Fibroblast of peridontal ligament (primary cell): ENCODE data around the gene TGIF1.

Experiments
- DNase-seq: peaks from one replicate; pipeline ENCODE4 v3.0.0-alpha.2; 2010; ENCODE audit errors: extremely low read depth

The TGIF1 gene

DNA sequence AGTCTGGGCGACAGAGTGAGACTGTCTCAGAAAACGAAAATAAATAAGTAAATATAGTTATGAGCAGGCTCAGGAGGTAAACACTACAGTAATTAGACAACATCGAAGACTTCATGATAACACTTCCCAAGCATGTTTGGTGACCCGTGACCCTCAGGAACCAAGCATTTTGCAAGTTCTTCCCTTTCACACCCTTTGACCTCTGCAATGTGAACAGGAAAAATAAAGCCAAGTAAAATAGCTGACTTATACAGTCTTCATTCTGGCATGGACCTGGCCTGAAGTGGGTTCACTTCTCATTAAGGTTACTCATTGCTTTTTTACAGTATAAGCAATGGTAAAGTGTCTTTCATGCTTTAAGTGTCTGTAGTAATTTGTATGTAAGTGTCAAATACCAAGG, 15.3 kb upstream of the TGIF1 start:
- DNase-seq, result no peak

DNA sequence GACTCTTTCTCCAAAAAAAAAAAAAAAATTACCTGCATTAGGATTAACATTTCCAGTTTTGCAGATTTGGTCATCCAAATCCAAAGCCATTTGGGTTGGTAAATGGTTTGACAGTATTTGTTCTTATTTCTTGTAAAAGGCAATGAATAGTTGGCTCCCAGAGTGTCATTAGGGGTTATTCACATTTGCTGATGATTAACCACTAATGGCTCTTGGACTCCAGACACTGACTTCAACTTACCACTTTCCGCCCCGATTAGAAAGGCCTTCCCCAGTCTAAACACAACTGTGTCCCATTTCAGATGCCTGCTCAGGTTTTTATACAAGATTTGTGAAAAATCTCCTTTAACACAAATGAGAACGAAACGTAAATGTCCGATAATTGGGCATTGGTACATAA, 9.6 kb upstream of the TGIF1 start:
- DNase-seq, result no peak

DNA sequence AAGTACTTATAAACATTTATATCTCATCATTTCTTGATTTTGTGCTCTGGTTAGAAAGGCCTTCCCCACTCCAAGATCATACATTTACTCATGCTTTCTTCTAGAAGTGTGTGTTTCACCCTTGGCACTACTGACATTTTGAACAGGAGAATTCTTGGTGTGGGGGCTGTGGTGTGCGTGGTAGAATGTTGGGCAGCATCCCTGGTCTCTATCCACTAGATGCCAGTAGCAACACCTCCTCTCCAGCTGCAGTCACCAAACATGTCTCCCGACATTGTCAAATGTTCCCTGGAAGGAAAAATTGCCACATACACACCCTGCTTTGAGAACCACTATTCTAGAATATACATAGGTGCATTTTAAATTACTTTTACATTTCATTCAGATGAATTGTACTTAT, 8.7 kb upstream of the TGIF1 start:
- peak; percentile 62 for DNase-seq

DNA sequence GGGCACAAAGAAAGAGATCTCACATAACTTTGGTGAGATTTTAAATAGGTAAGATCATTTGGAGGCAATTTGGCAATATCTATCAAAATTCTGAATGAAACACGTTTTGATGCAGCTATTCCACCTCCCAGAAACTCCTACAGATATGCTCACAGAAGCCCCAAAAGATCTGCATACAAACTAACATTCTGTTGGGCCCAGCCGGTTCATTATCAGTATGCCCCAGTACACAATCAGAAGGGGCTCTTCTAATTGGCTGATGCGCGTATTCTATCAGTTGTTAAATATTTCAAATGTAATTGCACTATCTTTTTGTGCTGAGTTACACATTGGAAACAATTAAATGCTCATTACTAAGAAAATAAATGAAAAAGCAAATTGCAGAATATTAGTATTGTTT, 7.1 kb upstream of the TGIF1 start:
- no peak for DNase-seq

- no peak for DNase-seq
These were observed 5.7 kb upstream of the TGIF1 start for GRCh38 chr18:3444296-3444695.

DNA sequence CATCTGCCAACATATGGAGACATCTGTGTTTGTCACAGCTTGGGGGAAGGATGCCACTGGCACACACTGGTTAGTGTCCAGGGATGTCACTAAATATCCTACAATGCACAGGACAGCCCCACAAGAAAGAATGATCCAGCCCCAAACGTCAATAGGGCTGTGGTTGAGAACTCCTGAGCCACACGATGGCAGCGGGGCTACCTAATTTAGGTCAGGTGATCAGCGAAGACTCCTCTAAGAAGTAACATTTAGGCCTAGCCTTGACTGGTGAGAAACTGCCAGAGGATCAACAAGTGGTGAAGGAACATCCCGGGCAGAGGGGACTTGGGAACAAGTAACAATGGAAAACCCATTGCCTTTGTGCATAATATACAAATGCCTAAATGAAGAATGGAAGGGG, 5.0 kb upstream of the TGIF1 start:
- DNase-seq, result no peak

DNA sequence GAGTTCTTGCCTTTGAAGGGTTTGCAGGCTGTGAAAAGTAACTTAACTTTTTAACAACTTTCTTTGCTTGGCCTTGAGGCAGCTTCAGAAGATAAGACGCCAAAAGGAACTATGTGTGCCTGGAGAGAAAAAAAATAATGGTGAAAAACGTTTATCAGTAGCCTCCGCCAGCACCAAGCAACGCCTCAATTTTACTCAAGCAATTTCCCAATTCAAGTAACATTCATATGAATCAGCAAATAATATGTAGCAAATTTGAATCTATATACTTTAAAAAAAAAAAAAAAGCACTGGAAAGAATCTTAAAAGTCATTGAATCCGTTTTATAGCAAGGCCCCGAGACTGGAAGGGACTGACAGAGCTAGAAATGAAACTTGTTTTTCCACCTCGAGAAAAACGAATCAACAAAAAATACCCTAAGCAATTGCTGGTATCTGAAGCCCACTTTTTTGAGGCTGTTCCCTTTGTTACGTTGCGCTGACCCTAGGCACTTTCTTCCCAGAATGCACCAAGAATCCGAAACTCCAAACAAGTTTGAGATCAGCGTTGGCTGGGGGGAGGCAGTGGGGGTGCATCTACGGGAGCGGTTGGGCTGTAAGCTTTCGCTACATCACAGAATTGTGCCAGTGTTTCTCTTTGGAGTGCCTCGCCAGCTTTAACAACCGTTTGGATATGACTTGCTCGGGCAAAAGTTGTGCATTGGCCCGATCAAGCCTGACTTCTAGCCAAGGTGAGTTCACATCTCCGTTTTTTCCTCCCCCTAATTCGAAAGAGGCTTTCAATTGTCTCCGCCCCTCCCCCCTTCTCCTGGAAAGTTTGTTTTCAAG, 2.7 kb upstream of the TGIF1 start:
- peak; percentile 74 for DNase-seq

DNA sequence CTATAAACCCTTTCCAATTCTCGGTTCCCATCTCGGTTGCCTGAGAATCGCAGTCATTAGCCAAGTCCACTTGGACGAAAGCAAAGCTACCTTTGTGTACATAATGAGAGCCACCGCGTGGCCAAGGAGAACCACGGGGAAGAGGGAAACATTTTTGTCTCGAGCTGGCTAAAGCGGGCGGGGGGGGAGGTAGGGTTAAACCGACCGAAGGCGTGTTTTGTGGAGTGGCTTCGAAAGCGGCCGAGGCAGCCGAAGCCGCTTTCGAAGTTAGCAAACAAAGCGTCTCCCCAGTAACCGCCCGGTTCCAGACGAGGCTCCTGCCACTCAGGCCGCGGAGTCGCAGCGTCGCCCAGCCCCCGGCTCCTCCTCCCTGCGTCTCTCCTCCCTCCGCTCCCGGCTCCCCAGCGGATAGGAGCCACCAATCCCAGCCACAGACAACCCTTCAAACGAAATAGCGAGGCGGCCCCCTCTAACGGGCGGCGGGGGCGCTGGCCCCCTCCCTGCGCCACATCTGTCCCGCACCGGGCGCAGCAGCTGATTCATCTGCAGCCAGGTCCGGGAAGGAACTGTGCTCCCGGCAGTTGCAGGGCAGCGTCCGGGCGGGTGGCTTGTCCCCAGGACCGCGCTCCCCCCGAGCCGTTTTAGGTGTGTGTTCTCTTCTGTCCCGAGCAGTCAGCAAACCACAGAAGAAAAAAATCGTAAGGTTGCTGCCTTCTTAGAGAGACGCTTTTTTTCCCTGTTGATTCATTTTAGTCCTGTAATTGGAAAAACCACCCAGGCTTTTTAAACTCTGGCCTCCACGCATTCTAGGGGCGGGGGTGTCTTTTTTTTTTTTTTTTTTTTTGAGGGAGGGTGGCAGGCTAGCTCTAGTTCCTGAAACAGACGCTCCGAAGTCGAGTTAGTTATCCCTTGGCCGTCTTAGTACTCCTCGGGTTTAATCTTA, 1.8 kb upstream of the TGIF1 start:
- peak; percentile 94 for DNase-seq

DNA sequence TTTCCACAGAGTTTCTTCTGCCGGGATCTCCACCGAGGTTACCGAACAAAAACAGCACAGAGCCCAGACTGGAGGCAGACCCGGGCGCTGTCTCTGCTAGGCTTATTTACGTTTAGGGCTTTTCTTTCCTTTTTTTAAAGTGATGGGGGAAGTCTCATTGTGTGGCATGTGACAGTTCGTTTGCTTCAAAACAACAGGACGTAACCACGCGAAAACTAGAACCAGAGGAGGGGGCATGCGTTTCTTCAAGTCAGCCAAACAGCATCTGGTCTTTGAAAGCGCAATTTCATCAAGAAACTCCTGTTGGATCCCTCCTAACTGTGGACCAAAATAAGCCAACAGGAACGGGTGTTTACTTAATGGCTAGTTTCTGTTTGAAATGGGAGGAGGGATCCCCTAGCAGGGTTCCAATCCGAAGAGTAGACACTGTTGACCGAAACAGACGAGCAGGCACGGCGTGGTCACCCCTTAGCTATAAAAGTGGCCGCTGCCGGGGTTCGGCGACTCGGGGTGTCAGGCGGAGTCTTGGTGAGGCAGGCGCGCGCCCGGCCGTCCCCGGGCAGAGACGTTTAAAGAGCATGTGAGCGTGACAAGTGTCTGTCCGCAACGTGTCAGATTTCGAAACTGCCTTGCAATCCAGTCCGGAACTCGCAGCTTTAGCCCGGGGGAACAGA, 997 bp upstream of the TGIF1 start:
- peak; percentile 94 for DNase-seq

GRCh38 chr18:3449512-3450011, 410 bp upstream of the TGIF1 start:
- DNase-seq, result no peak

DNA sequence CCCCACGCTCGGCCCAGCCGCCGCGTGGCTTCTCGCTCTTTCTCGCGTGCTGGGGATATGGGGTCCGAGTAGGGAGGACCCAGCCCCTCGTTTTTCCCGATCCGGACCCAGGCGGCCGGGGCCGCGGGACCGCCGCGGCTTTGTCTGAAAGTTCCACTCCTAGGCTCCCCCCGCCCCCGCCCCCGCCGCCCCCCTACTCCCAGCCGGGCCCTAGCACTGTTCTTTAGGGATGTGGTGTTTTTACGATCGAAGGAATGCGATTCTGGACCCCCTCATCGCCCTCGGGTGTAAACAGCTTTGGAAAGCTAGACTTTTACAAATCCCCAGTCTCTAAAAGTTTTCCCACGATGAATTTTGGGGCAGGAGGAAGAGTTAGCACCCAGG, 819 bp downstream of the TGIF1 start:
- DNase-seq, result no peak

DNA sequence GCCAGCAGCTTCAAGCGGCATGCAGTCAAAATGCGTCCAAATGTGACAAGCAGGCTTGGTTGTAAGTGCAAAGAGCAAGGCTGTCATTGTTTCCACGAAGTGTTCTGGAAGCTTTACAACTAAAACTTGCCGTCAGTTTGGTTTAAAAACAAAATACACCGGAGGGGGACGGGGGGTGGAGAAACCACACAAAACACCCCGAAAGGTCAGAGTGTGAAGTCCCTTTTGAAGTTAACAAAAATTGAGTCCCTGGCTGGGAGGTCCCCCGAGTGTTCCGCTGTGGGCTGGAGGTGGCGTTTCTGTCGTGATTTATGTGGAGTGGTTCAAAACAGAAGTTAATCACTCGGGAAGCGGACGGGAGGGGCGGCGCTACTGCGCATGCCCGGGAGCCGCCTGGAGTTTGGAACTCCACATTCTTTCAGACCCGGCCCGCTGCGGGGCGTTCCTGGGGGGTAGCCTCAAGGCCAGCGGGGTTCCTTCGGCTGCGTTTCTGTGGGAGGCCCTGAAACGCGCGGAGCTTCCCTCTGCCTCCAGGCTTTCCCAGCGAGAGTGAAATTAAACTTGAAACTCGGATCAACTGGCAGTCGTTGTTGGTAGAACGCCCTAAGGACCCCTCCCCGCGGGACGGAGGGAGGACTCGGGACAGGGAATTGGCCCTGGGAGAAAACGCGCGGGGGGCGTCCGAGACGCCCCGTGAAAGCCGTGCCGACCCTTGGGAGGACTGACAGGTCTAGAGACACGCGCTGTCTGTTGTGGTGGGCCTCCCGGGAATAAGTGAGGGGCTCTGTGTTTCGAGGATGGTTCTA, 1.4 kb downstream of the TGIF1 start:
- peak; percentile 94 for DNase-seq

GRCh38 chr18:3451989-3452749, 2.2 kb downstream of the TGIF1 start:
- peak; percentile 78 for DNase-seq

GRCh38 chr18:3452750-3453539, 3.0 kb downstream of the TGIF1 start:
- DNase-seq, result peak; percentile 54

GRCh38 chr18:3453540-3454364, 3.8 kb downstream of the TGIF1 start:
- peak; percentile 100 for DNase-seq

DNA sequence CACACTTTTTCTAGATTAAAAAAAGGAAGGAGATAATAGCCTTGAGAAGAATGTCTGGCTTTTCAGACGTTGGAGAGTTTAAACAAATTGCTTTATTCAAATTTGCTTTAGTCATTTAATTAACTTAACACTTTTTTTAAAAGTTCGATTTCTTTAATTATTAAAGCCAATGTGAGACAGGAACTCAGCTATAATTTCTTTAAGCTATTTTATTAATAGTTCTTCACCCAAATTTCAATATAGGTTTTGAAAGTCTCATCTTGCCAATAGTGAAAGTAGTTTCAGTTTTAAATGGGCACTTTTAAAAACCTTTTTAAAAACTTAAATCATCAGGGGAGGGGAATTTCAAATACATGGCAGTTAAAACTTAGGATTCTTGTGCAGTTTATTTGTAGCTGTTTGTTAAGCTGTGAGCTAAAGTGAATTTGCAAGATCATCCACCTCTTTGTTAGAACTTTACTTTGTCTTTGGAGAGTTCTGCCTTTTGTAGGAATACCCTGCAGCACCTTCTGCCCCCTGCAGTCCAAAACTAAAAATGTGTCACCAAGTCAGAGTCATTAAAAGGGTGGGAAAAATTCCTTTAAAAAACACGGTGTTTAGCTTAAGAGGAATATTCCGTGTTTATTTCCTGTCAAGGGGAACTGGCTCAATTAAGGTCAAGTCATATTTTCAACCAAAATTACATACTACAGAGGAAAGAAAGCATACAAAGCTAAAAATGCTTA, 4.6 kb downstream of the TGIF1 start:
- peak; percentile 84 for DNase-seq

DNA sequence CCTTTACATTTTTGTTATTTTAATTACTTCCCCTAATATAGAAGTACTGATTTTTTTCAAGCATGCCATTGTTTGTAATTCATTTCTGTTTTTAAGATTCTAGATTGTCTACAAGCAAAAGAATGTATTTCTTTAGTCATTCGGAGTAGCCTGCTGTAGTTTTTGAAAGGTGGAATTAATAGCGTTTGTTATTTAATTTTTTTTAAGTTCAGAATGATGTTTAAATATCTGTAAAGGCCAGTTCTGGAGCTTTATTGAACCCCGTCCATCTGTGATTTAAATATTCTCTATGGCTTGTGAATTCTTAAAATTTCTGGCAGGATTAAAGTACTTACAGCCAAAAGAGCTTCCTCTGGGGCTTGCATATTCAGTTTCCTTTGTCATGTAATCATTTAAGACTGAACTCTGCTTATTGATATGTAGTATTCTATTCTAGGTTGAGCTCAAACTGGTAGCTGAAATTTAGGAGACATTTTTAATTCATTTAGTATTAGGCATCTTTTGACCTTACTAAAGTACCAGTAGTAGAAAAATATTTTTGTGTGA, 5.2 kb downstream of the TGIF1 start:
- peak; percentile 49 for DNase-seq
